Measurements from ENCODE around the gene HBS1L. TPM values are rescaled to one million over a fixed set of nuclear protein-coding genes. Genes with fewer than 3 reads are reported as not detected.

The HBS1L gene
- total RNA-seq, 1 experiment from 2014 or later: 89.4 TPM

DNA sequence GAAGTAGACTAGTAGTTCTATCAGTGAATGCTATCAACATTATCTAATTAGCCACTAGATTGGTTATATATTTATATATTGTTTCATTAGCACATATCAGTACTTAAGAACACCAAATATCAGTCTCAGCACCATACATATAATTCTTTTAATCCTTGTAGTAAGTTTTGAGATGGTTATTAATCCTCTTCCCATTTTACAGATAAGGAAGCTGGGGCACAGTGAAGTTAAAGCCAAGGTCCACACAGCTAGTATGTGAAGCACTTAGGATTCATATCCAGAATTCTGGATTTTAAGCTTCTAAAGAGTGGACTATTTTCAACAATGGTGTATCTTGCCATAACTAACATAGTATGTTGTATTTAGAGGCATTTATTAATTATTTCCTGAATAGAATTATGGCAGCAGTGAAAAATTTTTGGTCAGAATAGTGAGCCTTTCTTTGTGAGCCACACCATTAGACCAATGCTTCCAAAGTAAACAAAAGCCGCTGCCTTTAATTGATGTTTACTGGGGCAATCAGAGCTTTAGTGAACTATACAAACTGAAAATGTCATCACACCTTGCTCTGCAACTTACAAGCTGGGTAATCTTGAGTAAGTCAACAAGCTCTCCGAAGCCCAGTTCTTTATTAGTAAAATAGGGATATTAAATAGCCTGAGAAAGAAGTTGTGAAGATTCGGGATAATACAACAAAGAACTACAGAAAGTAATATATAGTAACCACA, 41.9 kb upstream of the HBS1L start:
- RAD21 ChIA-PET (ENCODE audit: low non-redundant PET in 1 of 2, low total read pairs in 2 of 2, uncharacterized antibody in 2 of 2, unreplicated experiment in 2 of 2): no interaction called here
- Histone ChIP-seq H3K9me2 (ENCODE audit: insufficient read depth) (no peaks in the 10 kb centered on the region), H3K9me3 (ENCODE audit: control insufficient read depth in 1 of 2, insufficient read depth in 1 of 2, low read depth in 1 of 2, low read length in 2 of 2) (no peaks in the 10 kb centered on the region), H3K79me2 (ENCODE audit: insufficient read depth, low read length) (no peaks in the 10 kb centered on the region), H3K4me1 (ENCODE audit: control insufficient read depth in 1 of 2, insufficient read depth in 2 of 2, low read length in 2 of 2) (no peaks in the 10 kb centered on the region; a peak in 1 of 4 replicates), H3K4me2 (ENCODE audit: low read length) (no peak overlapping the region), H3K9ac (ENCODE audit: low read length) (no peak overlapping the region), H3K27me3 (ENCODE audit: insufficient read depth, low read length) (no peaks in the 10 kb centered on the region), H4K20me1 (ENCODE audit: insufficient read depth) (no peaks in the 10 kb centered on the region), H3K27ac (ENCODE audit: low read depth, low read length) (no peak overlapping the region), H3K4me3 (replicated peaks in 1 of 2; ENCODE audit: low read depth in 1 of 2, low read length in 2 of 2) (no peak overlapping the region), H3K36me3 (ENCODE audit: control insufficient read depth in 1 of 2, insufficient read depth in 2 of 2, low read length in 2 of 2) (no peaks in the 10 kb centered on the region), H2AFZ (ENCODE audit: low read depth, low read length, poor library complexity, severe bottlenecking) (no peak overlapping the region)
- BruUV-seq (replicated peaks): no TSS peak
- intact Hi-C loops (cut with micrococcal nuclease): no loop called here
- POLR2A ChIA-PET: no interaction called here
- TF ChIP-seq, protein P1, sequence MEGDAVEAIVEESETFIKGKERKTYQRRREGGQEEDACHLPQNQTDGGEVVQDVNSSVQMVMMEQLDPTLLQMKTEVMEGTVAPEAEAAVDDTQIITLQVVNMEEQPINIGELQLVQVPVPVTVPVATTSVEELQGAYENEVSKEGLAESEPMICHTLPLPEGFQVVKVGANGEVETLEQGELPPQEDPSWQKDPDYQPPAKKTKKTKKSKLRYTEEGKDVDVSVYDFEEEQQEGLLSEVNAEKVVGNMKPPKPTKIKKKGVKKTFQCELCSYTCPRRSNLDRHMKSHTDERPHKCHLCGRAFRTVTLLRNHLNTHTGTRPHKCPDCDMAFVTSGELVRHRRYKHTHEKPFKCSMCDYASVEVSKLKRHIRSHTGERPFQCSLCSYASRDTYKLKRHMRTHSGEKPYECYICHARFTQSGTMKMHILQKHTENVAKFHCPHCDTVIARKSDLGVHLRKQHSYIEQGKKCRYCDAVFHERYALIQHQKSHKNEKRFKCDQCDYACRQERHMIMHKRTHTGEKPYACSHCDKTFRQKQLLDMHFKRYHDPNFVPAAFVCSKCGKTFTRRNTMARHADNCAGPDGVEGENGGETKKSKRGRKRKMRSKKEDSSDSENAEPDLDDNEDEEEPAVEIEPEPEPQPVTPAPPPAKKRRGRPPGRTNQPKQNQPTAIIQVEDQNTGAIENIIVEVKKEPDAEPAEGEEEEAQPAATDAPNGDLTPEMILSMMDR (IDR thresholded peaks at IDR 0.05 in 2 of 3, conservative IDR thresholded peaks at IDR 0.05 in 1 of 3; ENCODE audit: borderline replicate concordance in 1 of 3, insufficient read depth in 1 of 3, low read depth in 2 of 3, low read length in 2 of 3): no peak
- TF ChIP-seq YY1 (IDR thresholded peaks at IDR 0.05; ENCODE audit: extremely low read depth, insufficient replicate concordance, low read depth, low read length): no peak
- no peak for TF ChIP-seq JUND (IDR thresholded peaks at IDR 0.05)
- no peak for TF ChIP-seq ELF1 (IDR thresholded peaks at IDR 0.05; ENCODE audit: borderline replicate concordance, low read depth)
- no peak for TF ChIP-seq CBX3 (IDR thresholded peaks at IDR 0.05; ENCODE audit: low read depth)
- TF ChIP-seq, protein P2, sequence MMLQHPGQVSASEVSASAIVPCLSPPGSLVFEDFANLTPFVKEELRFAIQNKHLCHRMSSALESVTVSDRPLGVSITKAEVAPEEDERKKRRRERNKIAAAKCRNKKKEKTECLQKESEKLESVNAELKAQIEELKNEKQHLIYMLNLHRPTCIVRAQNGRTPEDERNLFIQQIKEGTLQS (IDR thresholded peaks at IDR 0.05): no peak
- no peak for TF ChIP-seq EGR1 (IDR thresholded peaks at IDR 0.05; ENCODE audit: low read depth)
- no peak for TF ChIP-seq ZNF274 (IDR thresholded peaks at IDR 0.05; ENCODE audit: low read depth, low read length)
- no peak for TF ChIP-seq SP1 (IDR thresholded peaks at IDR 0.05; ENCODE audit: low read depth)
- no peak for TF ChIP-seq ZBTB33 (IDR thresholded peaks at IDR 0.05; ENCODE audit: extremely low read depth, insufficient replicate concordance, low read length)
- TF ChIP-seq POLR2AphosphoS5 (IDR thresholded peaks at IDR 0.05; ENCODE audit: low read depth, low read length): no peak
- TF ChIP-seq TCF7L2 (IDR thresholded peaks at IDR 0.05; ENCODE audit: borderline replicate concordance, extremely low read depth, insufficient read depth, insufficient read length): no peak
- TF ChIP-seq SIN3A (IDR thresholded peaks at IDR 0.05; ENCODE audit: low read depth): no peak
- TF ChIP-seq, protein P3, sequence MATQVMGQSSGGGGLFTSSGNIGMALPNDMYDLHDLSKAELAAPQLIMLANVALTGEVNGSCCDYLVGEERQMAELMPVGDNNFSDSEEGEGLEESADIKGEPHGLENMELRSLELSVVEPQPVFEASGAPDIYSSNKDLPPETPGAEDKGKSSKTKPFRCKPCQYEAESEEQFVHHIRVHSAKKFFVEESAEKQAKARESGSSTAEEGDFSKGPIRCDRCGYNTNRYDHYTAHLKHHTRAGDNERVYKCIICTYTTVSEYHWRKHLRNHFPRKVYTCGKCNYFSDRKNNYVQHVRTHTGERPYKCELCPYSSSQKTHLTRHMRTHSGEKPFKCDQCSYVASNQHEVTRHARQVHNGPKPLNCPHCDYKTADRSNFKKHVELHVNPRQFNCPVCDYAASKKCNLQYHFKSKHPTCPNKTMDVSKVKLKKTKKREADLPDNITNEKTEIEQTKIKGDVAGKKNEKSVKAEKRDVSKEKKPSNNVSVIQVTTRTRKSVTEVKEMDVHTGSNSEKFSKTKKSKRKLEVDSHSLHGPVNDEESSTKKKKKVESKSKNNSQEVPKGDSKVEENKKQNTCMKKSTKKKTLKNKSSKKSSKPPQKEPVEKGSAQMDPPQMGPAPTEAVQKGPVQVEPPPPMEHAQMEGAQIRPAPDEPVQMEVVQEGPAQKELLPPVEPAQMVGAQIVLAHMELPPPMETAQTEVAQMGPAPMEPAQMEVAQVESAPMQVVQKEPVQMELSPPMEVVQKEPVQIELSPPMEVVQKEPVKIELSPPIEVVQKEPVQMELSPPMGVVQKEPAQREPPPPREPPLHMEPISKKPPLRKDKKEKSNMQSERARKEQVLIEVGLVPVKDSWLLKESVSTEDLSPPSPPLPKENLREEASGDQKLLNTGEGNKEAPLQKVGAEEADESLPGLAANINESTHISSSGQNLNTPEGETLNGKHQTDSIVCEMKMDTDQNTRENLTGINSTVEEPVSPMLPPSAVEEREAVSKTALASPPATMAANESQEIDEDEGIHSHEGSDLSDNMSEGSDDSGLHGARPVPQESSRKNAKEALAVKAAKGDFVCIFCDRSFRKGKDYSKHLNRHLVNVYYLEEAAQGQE (IDR thresholded peaks at IDR 0.05; ENCODE audit: low read depth): no peak
- no peak for TF ChIP-seq ZFX (IDR thresholded peaks at IDR 0.05)
- no peak for TF ChIP-seq FOSL1 (IDR thresholded peaks at IDR 0.05; ENCODE audit: low read depth)
- TF ChIP-seq RAD21 (IDR thresholded peaks at IDR 0.05; ENCODE audit: low read depth): no peak
- no peak for ATAC-seq
- no peak for DNase-seq (ENCODE audit: low read depth, low spot score)
- CTCF ChIA-PET: no interaction called here
